Hematopoietic multipotent progenitor cell (in vitro differentiated cells): ENCODE data around the gene ATL2. TPM values are rescaled to one million over a fixed set of nuclear protein-coding genes. Genes with fewer than 3 reads are reported as not detected.

Experiments used
- DNase-seq, 3 donors: peaks; one replicate each; pipeline ENCODE4 v3.0.0-alpha.2; 2011 to 2015; ENCODE audit warnings: low read depth in 2 of 3, low spot score in 2 of 3
- total RNA-seq: library from RNA; depleted of rRNA; stranded (reverse); fragments of >200 nt; gene quantifications from one replicate; pipeline ENCODE4 v1.2.3, GENCODE V29; 2012

The ATL2 gene
- total RNA-seq, 1 donor: 68.7 TPM

- no peak for DNase-seq
Measured at GRCh38 chr2:38255211-38255610, 121.9 kb downstream of the ATL2 start.

DNA sequence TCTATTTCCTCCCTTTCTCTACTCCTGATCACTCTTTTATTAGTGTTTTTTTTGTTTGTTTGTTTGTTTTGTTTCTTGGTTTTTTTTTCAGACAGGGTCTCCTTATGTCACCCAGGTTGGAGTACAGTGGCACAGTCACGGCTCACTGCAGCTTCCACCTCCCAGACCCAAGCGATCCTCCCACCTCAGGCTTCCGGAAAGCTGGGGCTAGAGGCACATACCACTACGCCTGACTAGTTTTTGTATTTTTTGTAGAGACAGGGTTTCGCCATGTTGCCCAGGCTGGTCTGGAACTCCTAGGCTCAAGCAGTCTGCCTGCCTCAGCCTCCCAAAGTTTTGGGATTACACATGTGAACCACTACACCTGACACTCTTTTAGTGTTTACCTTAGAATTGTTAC, 122.3 kb downstream of the ATL2 start:
- no peak for DNase-seq

DNA sequence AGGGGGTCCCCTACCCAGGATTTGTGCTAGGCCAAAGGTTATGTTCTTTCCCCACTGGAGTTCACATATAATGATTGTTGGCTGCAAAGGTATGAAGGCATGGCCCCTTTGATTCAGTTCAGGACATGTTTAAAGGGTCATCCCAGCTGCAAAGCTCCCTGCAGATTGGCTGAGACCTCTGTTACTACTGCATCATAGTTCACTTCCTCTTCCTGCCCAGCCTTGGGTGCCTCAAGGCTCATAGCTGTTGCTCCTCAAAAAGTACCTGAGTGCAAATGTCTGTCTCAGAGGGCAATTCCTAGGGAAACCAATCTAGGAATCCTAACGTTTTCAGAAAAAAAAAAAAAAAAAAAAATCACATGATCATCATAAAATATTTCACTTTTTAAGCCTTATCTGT, 125.1 kb downstream of the ATL2 start:
- DNase-seq: no peak

- DNase-seq: no peak
Measured at GRCh38 chr2:38248707-38249106, 128.4 kb downstream of the ATL2 start.

DNA sequence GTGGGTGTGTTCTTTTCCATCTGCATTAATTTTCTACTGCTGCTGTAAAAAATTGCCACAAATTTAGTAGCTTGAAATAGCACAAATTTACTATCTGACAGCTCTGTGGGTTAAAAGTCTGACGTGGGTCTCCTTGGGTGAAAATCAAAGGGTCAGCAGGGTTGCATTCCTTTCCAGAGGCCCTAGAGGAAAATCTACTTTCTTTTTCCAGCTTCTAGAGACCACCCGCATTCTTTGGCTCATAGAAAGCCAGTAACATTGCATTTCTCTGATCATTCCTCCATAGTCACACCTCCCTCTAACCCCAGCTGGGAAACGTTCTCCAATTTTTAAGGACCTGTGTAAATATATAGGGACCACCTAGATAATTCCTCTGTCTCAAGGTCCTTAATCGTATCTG, 128.8 kb downstream of the ATL2 start:
- DNase-seq: no peak

GRCh38 chr2:38246105-38246504, 131.0 kb downstream of the ATL2 start:
- DNase-seq: no peak

- DNase-seq: no peak
Measured at GRCh38 chr2:38245114-38245641, 131.9 kb downstream of the ATL2 start.

DNA sequence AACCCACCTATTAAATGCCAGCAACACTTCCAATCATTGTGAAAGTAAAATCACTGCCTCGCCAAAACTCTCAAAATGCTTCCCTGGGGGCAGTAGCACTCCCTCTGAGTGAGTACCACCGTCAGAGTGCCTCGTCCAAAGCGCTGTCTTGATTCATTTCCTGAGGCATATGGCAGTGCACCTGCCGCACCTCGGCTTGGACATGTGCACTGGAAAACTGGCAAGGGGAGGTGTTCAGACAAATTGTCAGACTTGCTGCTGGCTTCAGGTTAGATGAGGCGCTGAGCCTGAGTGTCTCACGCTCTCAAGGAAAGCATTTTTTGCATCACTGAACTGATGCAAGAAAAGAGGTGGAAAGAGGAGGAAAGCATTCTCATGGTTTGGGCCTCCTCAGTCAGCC, 132.8 kb downstream of the ATL2 start:
- DNase-seq: no peak

Other genes starting within 250 kb of the ATL2 start
- 18.9 TPM for gene HNRNPLL, start 225.7 kb upstream of the ATL2 start, total RNA-seq